Neural cell (in vitro differentiated cells): ENCODE results near the gene BIRC6. TPM values are rescaled to one million over a fixed set of nuclear protein-coding genes. Genes with fewer than 3 reads are reported as not detected.

Source experiments
- H2AFZ ChIP-seq: fragments of 200-600, 300-800 bp; sonication (generic), shearing (Covaris generic); 2 replicates; pipeline ENCODE4 v1.6.0; 2014; ENCODE audit warnings: low read depth, mild to moderate bottlenecking, antibody characterized with exemption, low read length, moderate library complexity
- H3F3A ChIP-seq: fragments of 200-600 bp; shearing (Covaris generic); 2 replicates; pipeline ENCODE4 v1.6.1; 2016; ENCODE audit warnings: mild to moderate bottlenecking, moderate library complexity, mixed read lengths, antibody characterized with exemption, low read length; ENCODE audit not compliant: insufficient read depth, poor library complexity, severe bottlenecking
- H3K27ac ChIP-seq: fragments of 200-600, 300-800 bp; sonication (generic), shearing (Covaris generic); 2 replicates; pipeline ENCODE4 v1.5.1; 2014; ENCODE audit warnings: mild to moderate bottlenecking, low read length, moderate library complexity
- H3K27me3 ChIP-seq: fragments of 300-800, 200-600 bp; sonication (generic), shearing (Covaris generic); 2 replicates; pipeline ENCODE4 v1.6.0; 2014; ENCODE audit warnings: mild to moderate bottlenecking, low read depth, low read length, moderate library complexity; ENCODE audit not compliant: insufficient read depth
- H3K36me3 ChIP-seq: fragments of 300-800, 200-600 bp; sonication (generic), shearing (Covaris generic); 2 replicates; pipeline ENCODE4 v1.5.1; 2014; ENCODE audit warnings: mild to moderate bottlenecking, antibody characterized with exemption, low read length, moderate library complexity; ENCODE audit not compliant: insufficient read depth
- H3K4me2 ChIP-seq: fragments of 300-800, 200-600 bp; sonication (generic), shearing (Covaris generic); 2 replicates; pipeline ENCODE4 v1.6.0; 2014; ENCODE audit warnings: mild to moderate bottlenecking, low read length
- H3K4me3 ChIP-seq: fragments of 300-800, 200-600 bp; sonication (generic), shearing (Covaris generic); 2 replicates; pipeline ENCODE4 v1.5.1; 2014; ENCODE audit warnings: mild to moderate bottlenecking, low read length, moderate library complexity
- H3K79me2 ChIP-seq: fragments of 200-600 bp; shearing (Covaris generic); replicated peaks from 2 replicates; pipeline ENCODE4 v1.6.0; 2014; ENCODE audit warnings: mild to moderate bottlenecking, low read length, moderate library complexity; ENCODE audit not compliant: insufficient read depth
- H3K9ac ChIP-seq: fragments of 300-800, 200-600 bp; sonication (generic), shearing (Covaris generic); 2 replicates; pipeline ENCODE4 v1.6.1; 2016; ENCODE audit warnings: mild to moderate bottlenecking, low read length, mixed read lengths
- H3K9me2 ChIP-seq: fragments of 200-600 bp; shearing (Covaris generic); 2 replicates; pipeline ENCODE4 v1.6.1; 2016; ENCODE audit warnings: mild to moderate bottlenecking, low read length, mixed read lengths; ENCODE audit not compliant: insufficient read depth
- H3K9me3 ChIP-seq: fragments of 200-600, 300-800 bp; sonication (generic), shearing (Covaris generic); 2 replicates; pipeline ENCODE4 v1.6.1; 2016; ENCODE audit warnings: mild to moderate bottlenecking, mixed run types, low read length, moderate library complexity, mixed read lengths
- H4K20me1 ChIP-seq: fragments of 200-600 bp; shearing (Covaris generic); 2 replicates; pipeline ENCODE4 v1.6.1; 2016; ENCODE audit warnings: mild to moderate bottlenecking, mixed run types; ENCODE audit not compliant: insufficient read depth
- EP300 ChIP-seq: fragments of 450-650 bp; conservative IDR thresholded peaks from 2 replicates; pipeline ENCODE4 v1.6.1; 2014; ENCODE audit warnings: antibody characterized with exemption, mild to moderate bottlenecking, moderate library complexity; ENCODE audit not compliant: poor library complexity, severe bottlenecking
- EZH2 ChIP-seq: fragments of 200-600, 300-800 bp; shearing (Covaris generic), sonication (generic); IDR thresholded peaks from 2 replicates; pipeline ENCODE4 v1.6.1; 2014; ENCODE audit warnings: antibody characterized with exemption, low read length, borderline replicate concordance, mild to moderate bottlenecking; ENCODE audit not compliant: insufficient read depth, poor library complexity, severe bottlenecking
- MXI1 ChIP-seq: fragments of 450-650 bp; conservative IDR thresholded peaks from 2 replicates; pipeline ENCODE4 v1.6.1; 2014; ENCODE audit warnings: antibody characterized with exemption, mild to moderate bottlenecking; ENCODE audit not compliant: poor library complexity, severe bottlenecking
- POLR2AphosphoS5 ChIP-seq: IDR thresholded peaks from 2 replicates; pipeline ENCODE4 v1.6.1; 2012
- RAD21 ChIP-seq: fragments of 450-650 bp; conservative IDR thresholded peaks from 2 replicates; pipeline ENCODE4 v1.6.1; 2014; ENCODE audit warnings: antibody characterized with exemption, mild to moderate bottlenecking, moderate library complexity
- SMC3 ChIP-seq: fragments of 450-650 bp; conservative IDR thresholded peaks from 2 replicates; pipeline ENCODE4 v1.6.1; 2014; ENCODE audit warnings: antibody characterized with exemption, mild to moderate bottlenecking, moderate library complexity; ENCODE audit not compliant: poor library complexity
- TAF1 ChIP-seq: IDR thresholded peaks from 2 replicates; pipeline ENCODE4 v1.6.1; 2012; ENCODE audit warnings: low read depth
- polyA plus RNA-seq: library from polyadenylated mRNA; depleted of rRNA; stranded (reverse); fragments of >200 nt; gene quantifications from 2 replicates; pipeline ENCODE4 v1.2.3, GENCODE V29; 2014
- TF ChIP-seq, protein P1 (sequence below): IDR thresholded peaks from 2 replicates; pipeline ENCODE4 v1.6.1; 2012; ENCODE audit warnings: borderline replicate concordance
- TF ChIP-seq, protein P2 (sequence below): fragments of 450-650 bp; IDR thresholded peaks from 2 replicates; pipeline ENCODE4 v1.5.1; 2014; ENCODE audit warnings: antibody characterized with exemption, mild to moderate bottlenecking, moderate library complexity; ENCODE audit not compliant: poor library complexity, severe bottlenecking

BIRC6 gene
- polyA plus RNA-seq, 1 donor from 2014 or later: 109 TPM

DNA sequence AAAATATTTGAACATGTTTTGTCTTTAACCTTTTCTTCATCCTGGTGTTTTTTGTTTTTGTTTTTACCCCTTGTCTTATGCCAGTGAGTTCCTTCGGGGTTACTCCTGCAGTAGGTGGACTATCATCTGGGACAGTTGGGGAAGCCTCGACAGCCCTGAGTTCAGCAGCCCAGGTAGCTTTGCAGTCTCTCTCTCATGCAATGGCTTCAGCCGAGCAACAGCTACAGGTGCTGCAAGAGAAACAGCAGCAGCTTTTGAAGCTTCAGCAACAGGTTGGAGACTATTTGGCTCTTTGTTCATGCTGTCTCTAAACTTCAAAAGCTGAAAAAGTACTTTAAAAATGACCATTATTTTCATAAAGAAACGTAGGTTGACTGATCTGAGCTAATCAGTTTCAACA lies 106.3 kb downstream of the BIRC6 start:
- Histone ChIP-seq H3F3A (no peaks in the 10 kb centered on the region), H3K36me3 (peaks cover 10% of the 10 kb centered on the region), H3K9me3 (no peaks in the 10 kb centered on the region), H3K79me2 (no peaks in the 10 kb centered on the region), H3K4me3 (no peak overlapping the region), H3K27ac (no peak overlapping the region), H3K4me2 (no peak overlapping the region), H2AFZ (no peak overlapping the region), H3K9ac (no peak overlapping the region), H3K27me3 (no peaks in the 10 kb centered on the region), H3K9me2 (no peaks in the 10 kb centered on the region), H4K20me1 (no peaks in the 10 kb centered on the region)
- no peak for TF ChIP-seq EP300
- TF ChIP-seq MXI1: no peak
- no peak for TF ChIP-seq EZH2
- TF ChIP-seq TAF1: no peak
- TF ChIP-seq RAD21: no peak
- TF ChIP-seq, protein P1, sequence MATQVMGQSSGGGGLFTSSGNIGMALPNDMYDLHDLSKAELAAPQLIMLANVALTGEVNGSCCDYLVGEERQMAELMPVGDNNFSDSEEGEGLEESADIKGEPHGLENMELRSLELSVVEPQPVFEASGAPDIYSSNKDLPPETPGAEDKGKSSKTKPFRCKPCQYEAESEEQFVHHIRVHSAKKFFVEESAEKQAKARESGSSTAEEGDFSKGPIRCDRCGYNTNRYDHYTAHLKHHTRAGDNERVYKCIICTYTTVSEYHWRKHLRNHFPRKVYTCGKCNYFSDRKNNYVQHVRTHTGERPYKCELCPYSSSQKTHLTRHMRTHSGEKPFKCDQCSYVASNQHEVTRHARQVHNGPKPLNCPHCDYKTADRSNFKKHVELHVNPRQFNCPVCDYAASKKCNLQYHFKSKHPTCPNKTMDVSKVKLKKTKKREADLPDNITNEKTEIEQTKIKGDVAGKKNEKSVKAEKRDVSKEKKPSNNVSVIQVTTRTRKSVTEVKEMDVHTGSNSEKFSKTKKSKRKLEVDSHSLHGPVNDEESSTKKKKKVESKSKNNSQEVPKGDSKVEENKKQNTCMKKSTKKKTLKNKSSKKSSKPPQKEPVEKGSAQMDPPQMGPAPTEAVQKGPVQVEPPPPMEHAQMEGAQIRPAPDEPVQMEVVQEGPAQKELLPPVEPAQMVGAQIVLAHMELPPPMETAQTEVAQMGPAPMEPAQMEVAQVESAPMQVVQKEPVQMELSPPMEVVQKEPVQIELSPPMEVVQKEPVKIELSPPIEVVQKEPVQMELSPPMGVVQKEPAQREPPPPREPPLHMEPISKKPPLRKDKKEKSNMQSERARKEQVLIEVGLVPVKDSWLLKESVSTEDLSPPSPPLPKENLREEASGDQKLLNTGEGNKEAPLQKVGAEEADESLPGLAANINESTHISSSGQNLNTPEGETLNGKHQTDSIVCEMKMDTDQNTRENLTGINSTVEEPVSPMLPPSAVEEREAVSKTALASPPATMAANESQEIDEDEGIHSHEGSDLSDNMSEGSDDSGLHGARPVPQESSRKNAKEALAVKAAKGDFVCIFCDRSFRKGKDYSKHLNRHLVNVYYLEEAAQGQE: no peak
- no peak for TF ChIP-seq SMC3
- TF ChIP-seq, protein P2, sequence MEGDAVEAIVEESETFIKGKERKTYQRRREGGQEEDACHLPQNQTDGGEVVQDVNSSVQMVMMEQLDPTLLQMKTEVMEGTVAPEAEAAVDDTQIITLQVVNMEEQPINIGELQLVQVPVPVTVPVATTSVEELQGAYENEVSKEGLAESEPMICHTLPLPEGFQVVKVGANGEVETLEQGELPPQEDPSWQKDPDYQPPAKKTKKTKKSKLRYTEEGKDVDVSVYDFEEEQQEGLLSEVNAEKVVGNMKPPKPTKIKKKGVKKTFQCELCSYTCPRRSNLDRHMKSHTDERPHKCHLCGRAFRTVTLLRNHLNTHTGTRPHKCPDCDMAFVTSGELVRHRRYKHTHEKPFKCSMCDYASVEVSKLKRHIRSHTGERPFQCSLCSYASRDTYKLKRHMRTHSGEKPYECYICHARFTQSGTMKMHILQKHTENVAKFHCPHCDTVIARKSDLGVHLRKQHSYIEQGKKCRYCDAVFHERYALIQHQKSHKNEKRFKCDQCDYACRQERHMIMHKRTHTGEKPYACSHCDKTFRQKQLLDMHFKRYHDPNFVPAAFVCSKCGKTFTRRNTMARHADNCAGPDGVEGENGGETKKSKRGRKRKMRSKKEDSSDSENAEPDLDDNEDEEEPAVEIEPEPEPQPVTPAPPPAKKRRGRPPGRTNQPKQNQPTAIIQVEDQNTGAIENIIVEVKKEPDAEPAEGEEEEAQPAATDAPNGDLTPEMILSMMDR: no peak

DNA sequence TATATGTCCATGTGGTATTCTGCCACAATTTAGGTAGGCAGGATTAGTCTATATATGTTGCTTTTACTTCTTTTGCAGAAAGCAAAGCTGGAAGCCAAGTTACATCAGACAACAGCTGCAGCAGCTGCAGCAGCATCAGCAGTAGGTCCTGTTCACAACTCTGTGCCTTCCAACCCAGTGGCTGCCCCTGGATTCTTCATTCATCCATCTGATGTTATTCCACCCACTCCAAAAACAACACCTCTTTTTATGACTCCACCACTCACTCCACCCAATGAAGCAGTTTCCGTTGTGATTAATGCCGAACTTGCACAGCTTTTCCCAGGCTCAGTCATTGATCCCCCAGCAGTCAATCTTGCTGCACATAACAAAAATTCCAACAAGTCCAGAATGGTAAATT lies 107.6 kb downstream of the BIRC6 start:
- Histone ChIP-seq H3K4me3 (no peak overlapping the region), H3K4me2 (no peak overlapping the region), H3K27ac (no peak overlapping the region), H4K20me1 (no peaks in the 10 kb centered on the region), H3K36me3 (peaks cover 10% of the 10 kb centered on the region), H3F3A (no peaks in the 10 kb centered on the region), H3K27me3 (no peaks in the 10 kb centered on the region), H3K9me3 (no peaks in the 10 kb centered on the region), H3K79me2 (no peaks in the 10 kb centered on the region), H3K9ac (no peak overlapping the region), H2AFZ (no peak overlapping the region), H3K9me2 (no peaks in the 10 kb centered on the region)
- TF ChIP-seq, protein P1: no peak
- TF ChIP-seq, protein P2: no peak
- TF ChIP-seq POLR2AphosphoS5 (no peak), SMC3 (no peak), RAD21 (no peak)
